ENCODE data around the gene KCNA10.

The KCNA10 gene

GRCh38 chr1:110495926-110496600, 22.9 kb downstream of the KCNA10 start:
- peak; percentile 62 for DNase-seq

DNA sequence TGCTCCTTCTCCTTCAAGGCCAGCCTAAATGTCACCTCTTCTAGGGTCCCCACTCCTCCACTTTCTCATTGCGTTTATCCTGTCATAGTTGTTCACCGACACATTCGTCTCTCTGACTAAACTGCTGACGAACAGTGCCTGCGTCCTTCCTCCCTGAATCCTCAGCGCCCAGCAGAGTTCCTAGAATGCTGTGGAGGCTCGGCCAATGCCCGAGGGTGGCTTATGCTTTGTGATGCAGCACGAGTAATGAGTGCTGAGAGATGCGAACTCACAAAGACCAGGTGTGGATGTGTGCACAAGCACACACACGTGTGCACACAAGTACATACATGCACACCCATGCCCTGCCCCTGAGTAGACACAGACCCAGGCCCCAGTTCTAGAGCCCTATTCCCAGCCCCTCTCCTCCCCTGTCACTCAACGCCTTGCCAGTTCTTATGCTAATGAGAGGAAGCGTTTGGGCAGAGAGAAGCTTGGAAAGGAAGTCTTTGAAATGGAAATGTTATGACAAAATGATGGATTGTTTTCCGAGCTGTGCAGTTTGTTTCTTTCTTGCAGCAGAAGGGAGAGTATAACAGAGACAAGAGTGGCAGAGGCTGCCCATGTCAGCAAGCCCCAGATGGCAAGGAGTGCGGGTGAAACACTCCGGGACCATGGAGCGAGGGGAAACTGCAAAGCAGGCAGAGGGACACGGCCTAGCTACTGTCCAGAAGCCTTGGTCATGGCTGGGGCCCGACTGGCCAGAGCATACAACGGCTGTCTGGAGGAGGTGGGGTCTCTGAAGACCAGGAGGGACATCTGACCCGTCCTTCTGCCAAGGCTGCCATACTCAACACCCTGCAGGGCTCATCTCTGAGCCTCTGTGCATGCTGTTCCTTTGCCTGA, 24.2 kb downstream of the KCNA10 start:
- no peak for DNase-seq

- DNase-seq = no peak
Observed at GRCh38 chr1:110494036-110494435, 24.9 kb downstream of the KCNA10 start.

- DNase-seq = no peak
Observed at GRCh38 chr1:110493059-110493699, 25.8 kb downstream of the KCNA10 start.

DNA sequence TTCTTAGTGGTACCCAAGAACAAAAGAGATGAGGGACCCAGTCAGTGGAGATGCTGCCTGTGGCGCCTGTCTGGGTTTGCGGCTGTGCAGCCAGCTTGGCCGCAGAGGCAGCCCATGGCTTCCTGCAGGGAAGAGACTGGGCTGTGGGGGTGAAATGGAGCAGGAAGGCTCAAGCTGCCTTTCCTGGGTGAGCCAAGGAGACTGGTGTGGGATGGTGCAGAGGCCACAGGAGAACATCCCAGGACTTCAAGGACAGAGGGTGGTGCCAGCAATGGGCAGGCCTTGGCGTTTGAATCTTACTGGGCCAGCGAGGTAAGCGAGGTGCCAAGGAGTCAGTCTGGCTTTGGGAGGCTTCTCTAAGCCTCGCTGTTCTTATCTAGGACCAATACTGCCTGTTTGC, 26.4 kb downstream of the KCNA10 start:
- DNase-seq = no peak

DNA sequence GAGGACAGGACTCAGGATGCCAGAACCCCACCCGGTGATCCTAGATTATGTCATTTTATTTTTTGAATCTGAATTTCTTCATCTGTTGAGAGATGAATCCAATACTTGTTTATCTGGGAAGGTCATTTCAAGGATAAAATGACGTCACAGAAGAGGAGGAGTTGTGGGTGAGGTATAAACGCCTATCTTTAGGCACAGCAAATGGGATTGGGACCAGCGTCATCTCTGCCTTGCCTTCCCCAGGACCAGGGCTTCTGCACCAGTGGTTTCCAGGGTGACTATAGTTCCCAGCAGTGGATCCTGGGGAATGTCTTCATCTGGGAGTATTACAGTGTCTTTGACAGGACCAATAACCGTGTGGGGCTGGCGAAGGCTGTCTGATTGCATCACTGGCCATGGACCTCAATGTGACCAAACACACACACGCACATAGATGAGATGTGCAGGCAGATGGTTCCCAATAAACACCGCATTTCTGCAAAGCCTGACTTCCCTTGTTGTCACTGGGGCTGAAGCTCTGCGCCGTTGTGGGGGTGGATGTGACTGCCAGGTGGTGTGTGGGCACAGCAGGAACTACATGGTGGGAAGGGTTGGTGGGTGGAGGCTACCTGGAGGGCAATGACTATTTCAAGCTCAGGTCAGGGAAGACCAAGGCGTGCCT, 28.1 kb downstream of the KCNA10 start:
- DNase-seq = no peak

DNA sequence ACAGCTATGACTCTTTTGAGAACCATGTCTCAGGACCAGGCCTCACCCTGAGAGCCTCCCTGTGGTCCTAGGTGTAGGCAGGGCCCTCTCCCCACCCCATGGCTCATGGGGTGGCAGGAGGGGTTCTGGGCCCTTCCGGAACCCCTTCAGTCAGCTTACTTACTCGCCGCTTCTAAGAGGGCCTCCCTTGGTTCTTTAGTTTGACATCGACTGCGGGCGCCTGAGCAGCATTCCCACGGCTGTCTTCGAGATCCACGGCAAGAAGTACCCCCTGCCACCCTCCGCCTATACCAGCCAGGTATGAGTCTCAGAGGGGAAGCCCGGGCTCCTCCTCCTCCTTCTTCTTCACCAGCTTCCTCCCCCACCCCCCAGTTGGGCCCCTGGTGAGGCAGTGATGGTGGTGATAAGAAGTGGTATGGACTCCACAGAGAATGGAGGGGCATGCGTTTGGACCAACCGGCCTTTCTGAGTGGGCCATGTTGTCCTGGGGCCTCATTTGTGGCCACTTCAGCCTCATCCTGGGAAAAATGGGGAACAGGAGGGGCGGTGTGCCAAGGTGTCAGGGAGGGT, 28.9 kb downstream of the KCNA10 start:
- no peak for DNase-seq

DNA sequence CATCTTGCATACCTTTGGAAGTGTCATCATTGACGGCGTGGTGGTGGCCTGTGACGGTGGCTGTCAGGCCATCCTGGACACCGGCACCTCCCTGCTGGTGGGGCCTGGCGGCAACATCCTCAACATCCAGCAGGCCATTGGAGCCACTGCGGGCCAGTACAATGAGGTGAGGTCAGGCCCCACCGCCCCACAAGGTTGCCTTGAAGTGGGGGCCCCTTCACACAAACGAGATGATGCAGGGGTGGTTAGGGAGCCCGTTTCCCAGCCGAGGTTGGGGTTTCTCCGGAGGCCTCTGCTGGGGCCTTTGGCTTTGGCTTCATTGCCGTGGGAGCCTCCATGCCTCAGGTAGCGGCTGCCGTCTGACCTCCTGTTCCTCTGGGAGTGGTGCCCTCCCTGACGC, 29.6 kb downstream of the KCNA10 start:
- DNase-seq = no peak

DNA sequence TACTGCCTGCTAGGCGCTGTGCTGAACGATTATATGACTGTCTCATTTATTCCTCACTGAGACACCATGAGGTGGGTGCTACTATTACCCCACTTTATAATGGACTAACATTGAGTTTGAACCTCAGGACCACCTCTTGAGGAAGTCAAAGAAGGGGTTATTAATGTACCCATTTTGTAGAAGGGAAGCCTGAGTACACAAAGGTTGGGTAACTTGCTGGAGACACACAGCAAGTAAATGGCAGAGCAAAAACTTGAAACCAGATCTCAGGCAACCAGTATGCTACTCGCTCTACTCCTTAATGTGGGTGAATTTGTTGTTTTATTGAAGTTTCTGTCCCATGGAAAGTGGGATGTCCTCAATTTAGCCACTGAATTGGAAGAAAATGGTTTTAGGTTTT, 30.1 kb downstream of the KCNA10 start:
- no peak for DNase-seq

DNA sequence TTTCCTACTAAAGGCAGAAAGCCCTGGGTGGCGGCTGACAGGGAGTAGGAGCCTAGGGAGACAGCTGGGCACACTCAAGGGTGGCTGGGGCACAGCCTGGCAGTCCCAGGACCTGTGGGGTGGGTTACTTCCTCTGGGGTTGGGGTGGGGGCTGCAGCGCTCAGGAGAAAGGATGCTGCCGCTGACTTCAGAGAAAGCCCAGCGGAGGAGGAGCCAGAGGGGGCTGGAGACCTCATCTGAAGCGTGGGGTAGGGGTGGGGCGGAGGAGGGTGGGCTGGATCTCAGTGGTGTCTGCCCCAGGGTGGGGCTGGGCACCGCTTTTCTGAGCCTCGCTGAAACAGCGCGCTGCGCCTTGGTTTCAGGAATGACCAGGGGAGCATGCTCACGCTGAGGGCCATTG, 30.8 kb downstream of the KCNA10 start:
- no peak for DNase-seq

DNA sequence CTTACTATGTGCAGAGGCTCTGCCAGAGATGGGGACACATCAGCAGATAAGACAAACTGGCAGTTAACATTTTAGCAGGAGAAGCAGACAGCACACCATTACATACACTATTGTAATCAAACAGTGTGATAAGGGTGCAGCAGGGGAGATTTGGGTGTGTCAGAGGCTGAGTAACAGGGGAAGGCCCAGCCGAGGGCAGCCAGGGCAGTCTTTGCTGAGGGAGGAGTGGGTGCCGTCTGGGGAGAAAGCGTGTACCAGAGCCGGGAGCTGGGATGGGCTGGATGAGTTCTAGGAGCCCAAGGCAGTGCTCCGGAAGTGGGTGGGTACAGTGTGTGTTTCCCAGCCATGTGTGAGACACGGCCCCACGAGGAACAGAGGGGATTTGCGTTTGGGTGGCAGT, 31.2 kb downstream of the KCNA10 start:
- no peak for DNase-seq

GRCh38 chr1:110485725-110486124, 33.2 kb downstream of the KCNA10 start:
- no peak for DNase-seq

- DNase-seq = no peak
Observed at GRCh38 chr1:110484801-110485200, 34.2 kb downstream of the KCNA10 start.

DNA sequence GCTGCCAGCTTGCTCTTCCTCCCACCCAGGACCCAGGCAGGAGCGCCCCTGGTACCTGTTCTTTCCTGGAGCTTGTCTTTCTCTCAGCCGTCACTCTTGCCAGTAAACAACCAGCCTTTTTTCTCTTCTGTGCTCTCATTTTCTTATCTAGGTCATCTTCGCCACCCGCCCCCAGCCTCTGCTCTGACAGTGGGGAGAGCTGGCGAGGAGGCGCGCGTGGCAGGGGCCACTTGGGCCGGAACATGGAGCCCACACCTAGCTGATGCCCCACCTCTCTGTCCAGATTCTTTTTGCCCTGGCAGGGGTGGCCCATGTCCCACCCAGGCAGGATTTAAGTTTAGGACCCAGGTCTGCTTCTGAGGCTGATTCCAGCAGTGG, 35.7 kb downstream of the KCNA10 start:
- DNase-seq = no peak

DNA sequence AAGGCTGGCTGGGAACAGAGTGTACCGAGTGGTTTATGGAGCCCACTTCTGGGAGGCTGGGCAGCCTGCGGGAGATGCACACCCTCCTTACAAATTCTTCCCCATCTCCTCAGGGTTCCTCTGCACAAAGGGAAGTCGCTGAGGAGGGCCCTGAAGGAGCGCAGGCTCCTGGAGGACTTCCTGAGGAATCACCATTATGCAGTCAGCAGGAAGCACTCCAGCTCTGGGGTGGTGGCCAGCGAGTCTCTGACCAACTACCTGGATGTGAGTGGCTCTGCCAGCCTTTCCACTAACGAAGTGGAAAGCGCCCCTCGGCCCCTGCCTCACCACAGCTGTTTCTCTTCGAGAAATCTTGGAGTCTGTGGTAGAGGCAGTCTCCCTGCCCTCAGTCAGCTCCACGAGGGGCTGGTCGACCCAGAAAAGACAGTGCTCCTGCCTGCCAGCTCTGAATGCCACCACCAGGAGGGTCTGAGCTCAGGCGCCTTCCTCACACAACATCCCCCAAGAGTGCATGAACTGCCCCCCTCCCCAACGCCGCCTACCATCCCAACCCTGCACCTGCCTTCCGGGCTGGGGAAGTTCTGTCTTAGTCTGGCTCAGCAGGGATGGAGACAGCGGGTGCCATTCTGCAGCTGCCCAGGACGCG, 36.2 kb downstream of the KCNA10 start:
- DNase-seq = no peak

DNA sequence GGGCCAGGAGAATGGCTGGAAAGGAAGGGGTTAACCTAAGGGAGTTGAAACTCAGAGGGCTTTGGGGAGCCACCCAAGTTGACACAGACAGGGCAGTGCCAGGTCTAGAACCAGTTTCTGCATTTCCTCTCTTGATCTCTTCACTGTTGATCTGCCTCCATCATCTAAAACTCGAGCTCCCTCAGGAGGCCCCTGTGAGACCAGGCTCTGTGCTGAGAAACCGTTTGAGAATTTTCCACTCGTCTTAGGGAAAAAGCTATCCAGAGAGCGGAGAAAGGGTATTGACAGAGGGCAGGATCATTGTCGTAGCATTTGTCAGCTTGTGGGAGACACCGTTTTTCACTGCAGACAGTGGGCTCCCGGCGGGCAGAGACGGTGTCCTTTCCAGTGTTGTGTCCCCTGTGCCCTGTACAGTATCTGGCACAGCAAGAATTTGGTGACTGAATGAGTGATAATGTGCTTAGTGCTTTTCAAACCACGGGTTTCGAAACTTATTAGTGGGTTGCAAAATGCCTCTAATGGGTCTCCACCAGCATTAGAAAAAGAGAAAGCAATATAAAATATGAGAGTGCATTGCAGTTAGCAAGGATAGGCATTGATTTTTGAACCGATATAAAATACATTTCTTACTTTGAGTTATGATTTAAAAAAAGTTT, 36.9 kb downstream of the KCNA10 start:
- DNase-seq = no peak

DNA sequence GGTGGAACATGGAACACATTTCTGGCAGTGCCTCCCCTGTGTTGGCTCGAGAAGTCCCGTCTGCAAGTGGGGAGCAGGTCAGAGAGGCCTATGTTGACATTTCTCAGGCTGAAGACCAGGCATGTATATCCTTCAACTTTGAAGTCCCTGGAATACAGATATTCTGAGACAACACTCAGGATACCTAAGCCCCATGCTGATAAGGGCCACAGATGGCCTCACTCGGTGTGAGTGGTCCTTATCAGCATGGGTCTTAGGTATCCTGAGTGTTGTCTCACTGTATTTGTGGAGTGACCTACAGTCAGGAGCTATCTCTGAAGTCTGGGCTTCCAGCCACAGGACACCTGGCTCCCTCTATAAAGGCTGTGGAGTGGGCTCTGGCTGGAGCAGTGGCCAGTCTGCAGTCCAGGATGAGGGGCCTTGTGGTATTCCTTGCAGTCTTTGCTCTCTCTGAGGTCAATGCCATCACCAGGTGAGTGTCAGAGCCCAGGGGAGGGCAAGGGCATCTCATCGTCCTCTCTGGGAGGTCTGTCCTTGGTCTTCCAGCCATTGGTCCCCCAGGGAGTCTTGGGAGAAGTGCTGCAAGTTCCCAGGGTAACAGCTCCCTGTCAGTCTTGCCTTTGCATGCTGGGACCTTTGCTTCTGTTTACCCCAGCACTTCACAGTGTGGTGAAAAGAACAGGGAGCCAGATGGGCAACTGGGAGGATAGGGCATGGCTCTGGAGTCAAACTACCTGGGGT, 38.4 kb downstream of the KCNA10 start:
- no peak for DNase-seq

DNA sequence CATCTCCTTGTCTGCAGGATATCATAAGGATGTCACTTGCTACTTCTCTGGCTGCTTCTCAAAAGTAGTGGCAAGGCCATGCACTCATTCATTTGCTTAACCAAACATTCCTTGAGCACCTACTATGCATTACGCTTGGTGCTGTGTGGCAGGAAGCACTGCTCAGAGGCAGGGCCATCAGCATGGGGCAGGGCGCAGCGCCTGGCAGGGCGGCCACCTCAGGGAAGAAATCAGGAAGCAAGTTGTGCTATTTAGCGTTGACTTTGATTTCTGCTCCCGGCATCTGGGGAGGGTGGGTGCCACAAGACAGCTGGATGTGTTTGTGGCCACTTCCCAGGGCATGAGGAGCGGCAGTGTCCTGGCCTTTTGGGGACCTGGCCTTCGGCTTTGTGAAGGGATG, 40.1 kb downstream of the KCNA10 start:
- DNase-seq = no peak

DNA sequence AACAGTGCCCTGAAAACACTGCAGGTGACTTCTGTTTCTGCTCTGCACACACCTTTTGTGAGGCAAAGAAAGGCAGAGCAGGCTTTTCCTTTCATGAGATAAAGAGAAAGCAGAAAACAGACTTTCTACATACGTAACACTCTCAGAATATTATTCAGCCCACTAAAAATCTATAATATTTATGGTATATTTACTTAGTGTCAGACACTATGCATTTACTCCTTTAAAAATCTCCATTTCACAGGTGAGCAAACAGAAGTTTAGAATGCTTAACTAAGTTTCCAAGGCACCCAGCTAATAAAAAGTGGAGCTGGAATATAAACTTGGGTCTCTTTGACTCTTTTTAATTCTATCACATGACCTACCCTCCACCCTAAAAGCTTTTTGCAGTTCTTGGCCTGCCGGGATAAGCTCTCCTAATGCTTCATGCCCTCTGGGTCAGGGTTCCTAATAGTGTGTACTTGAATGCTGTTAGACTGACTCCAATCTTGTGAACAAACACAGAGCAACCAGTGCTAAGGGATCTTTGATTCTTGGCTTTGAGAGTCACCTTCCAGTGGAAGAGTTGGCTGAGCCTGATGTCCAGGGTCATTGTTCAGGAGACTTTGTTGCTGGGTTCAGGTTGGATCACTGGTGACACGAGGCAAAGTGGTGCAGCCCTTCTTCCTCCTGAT, 40.9 kb downstream of the KCNA10 start:
- no peak for DNase-seq

GRCh38 chr1:110477445-110477957, 41.5 kb downstream of the KCNA10 start:
- DNase-seq = no peak

Measured in fibroblast of skin of abdomen (primary cell).